IMR-90 (cell line): Measurements from ENCODE around the gene DNM3. TPM values are rescaled to one million over a fixed set of nuclear protein-coding genes. Genes with fewer than 3 reads are reported as not detected.

Source experiments
- ATAC-seq: fragments of 200-7000 bp; cut with Tn5 transposase; 2 replicates; pipeline ENCODE4 v1.9.1; 2020; ENCODE audit warnings: low read depth, mild to moderate bottlenecking, moderate library complexity
- BruUV-seq: library from RNA; stranded (reverse); fragments of 400-500 nt; replicated peaks from 2 replicates; lab custom pipeline; 2021; lab: Mats Ljungman, UMichigan
- CTCF ChIA-PET: fragments of 300-600 bp; formaldehyde crosslinking; extraction: SDS; loops from one replicate; lab custom pipeline; 2021; ENCODE audit warnings: antibody characterized with exemption; lab: Yijun Ruan, JAX
- POLR2A ChIA-PET: fragments of 300-600 bp; sonication (Branson Sonifier 250); formaldehyde crosslinking; loops from one replicate; lab custom pipeline; 2022; ENCODE audit warnings: antibody characterized with exemption; ENCODE audit not compliant: unreplicated experiment; lab: Charles Lee
- DNase-seq: peaks from one replicate; pipeline ENCODE4 v3.0.0; 2013
- H2AFZ ChIP-seq: replicated peaks from 2 replicates; pipeline ENCODE3; 2013; ENCODE audit warnings: low read length, mild to moderate bottlenecking; ENCODE audit not compliant: poor library complexity
- H2AK5ac ChIP-seq: 2 replicates; pipeline ENCODE4 v1.6.1; 2013; ENCODE audit warnings: low read depth, low read length, inconsistent platforms
- H2AK9ac ChIP-seq: replicated peaks from 2 replicates; pipeline ENCODE3; 2013; ENCODE audit warnings: mild to moderate bottlenecking, low read depth, low read length, moderate library complexity; ENCODE audit not compliant: poor library complexity
- H2BK120ac ChIP-seq: 2 replicates; pipeline ENCODE4 v1.6.1; 2013; ENCODE audit warnings: low read depth, low read length, inconsistent platforms
- H2BK15ac ChIP-seq: 3 replicates; pipeline ENCODE4 v1.6.1; 2013; ENCODE audit warnings: low read depth, low read length, inconsistent platforms
- H2BK20ac ChIP-seq: 2 replicates; pipeline ENCODE4 v1.6.1; 2013; ENCODE audit warnings: low read depth, mild to moderate bottlenecking, inconsistent platforms, low read length, moderate library complexity
- H2BK5ac ChIP-seq: 2 replicates; pipeline ENCODE4 v1.6.1; 2013; ENCODE audit warnings: mild to moderate bottlenecking, low read depth, low read length, inconsistent platforms; ENCODE audit not compliant: poor library complexity, severe bottlenecking
- H3K14ac ChIP-seq: replicated peaks from 2 replicates; pipeline ENCODE4 v1.6.1; 2013; ENCODE audit warnings: low read depth, low read length, inconsistent platforms
- H3K18ac ChIP-seq: 2 replicates; pipeline ENCODE4 v1.6.1; 2013; ENCODE audit warnings: low read depth, low read length, control low read depth
- H3K23ac ChIP-seq: 2 replicates; pipeline ENCODE4 v1.6.1; 2013; ENCODE audit warnings: low read depth, low read length, inconsistent platforms
- H3K27ac ChIP-seq: 2 replicates; pipeline ENCODE4 v1.5.1; 2013; ENCODE audit warnings: mild to moderate bottlenecking, control low read depth, low read length; ENCODE audit not compliant: insufficient read depth
- H3K27me3 ChIP-seq: 2 replicates; pipeline ENCODE4 v1.6.1; 2013; ENCODE audit warnings: low read length; ENCODE audit not compliant: control insufficient read depth, insufficient read depth
- H3K36me3 ChIP-seq: 2 replicates; pipeline ENCODE4 v1.6.1; 2013; ENCODE audit warnings: low read length, mixed read lengths; ENCODE audit not compliant: control insufficient read depth, insufficient read depth
- H3K4ac ChIP-seq: 2 replicates; pipeline ENCODE4 v1.6.1; 2013; ENCODE audit warnings: low read depth, low read length, inconsistent platforms
- H3K4me1 ChIP-seq: 2 replicates; pipeline ENCODE4 v1.6.1; 2013; ENCODE audit warnings: low read length, mixed read lengths; ENCODE audit not compliant: control insufficient read depth, insufficient read depth
- H3K4me2 ChIP-seq: 2 replicates; pipeline ENCODE4 v1.6.1; 2013; ENCODE audit warnings: low read depth, mild to moderate bottlenecking, control low read depth, low read length, moderate library complexity
- H3K4me3 ChIP-seq: 2 replicates; pipeline ENCODE4 v1.5.1; 2013; ENCODE audit warnings: low read depth, mild to moderate bottlenecking, control low read depth, low read length, moderate library complexity; ENCODE audit not compliant: insufficient read depth
- H3K56ac ChIP-seq: 2 replicates; pipeline ENCODE4 v1.6.1; 2013; ENCODE audit warnings: low read length, inconsistent platforms; ENCODE audit not compliant: insufficient read depth; ENCODE audit errors: extremely low read depth
- H3K79me1 ChIP-seq, 2 experiments: 2 replicates each; pipeline ENCODE4 v1.6.1; 2013; ENCODE audit warnings: low read length in 2 of 2, inconsistent platforms in 1 of 2, low read depth in 1 of 2
- H3K9ac ChIP-seq: 2 replicates; pipeline ENCODE4 v1.6.1; 2013; ENCODE audit warnings: low read depth, low read length, control low read depth
- H3K9me1 ChIP-seq: 2 replicates; pipeline ENCODE4 v1.6.1; 2013; ENCODE audit warnings: low read length, inconsistent platforms; ENCODE audit not compliant: insufficient read depth
- H3K9me3 ChIP-seq: 2 replicates; pipeline ENCODE4 v1.6.1; 2013; ENCODE audit warnings: low read length; ENCODE audit not compliant: control insufficient read depth, insufficient read depth
- H4K20me1 ChIP-seq: 2 replicates; pipeline ENCODE4 v1.6.1; 2013; ENCODE audit warnings: low read length, inconsistent platforms; ENCODE audit not compliant: insufficient read depth
- H4K5ac ChIP-seq: 2 replicates; pipeline ENCODE4 v1.6.1; 2013; ENCODE audit warnings: mild to moderate bottlenecking, low read depth, low read length, control low read depth
- H4K8ac ChIP-seq, 2 experiments: 2 replicates each; pipeline ENCODE4 v1.6.1; 2013; ENCODE audit warnings: low read depth in 2 of 2, low read length in 2 of 2, control low read depth in 1 of 2, inconsistent platforms in 1 of 2
- H4K91ac ChIP-seq: 2 replicates; pipeline ENCODE4 v1.6.1; 2013; ENCODE audit warnings: low read depth, low read length, inconsistent platforms; ENCODE audit not compliant: insufficient read depth
- CEBPB ChIP-seq: IDR thresholded peaks from 2 replicates; pipeline ENCODE4 v1.6.1; 2012; ENCODE audit warnings: low read depth, low read length, improper control_type of control experiment
- MAFK ChIP-seq: IDR thresholded peaks from 2 replicates; pipeline ENCODE4 v1.6.1; 2012; ENCODE audit warnings: low read depth, low read length, improper control_type of control experiment
- MAZ ChIP-seq: IDR thresholded peaks from 2 replicates; pipeline ENCODE4 v1.6.1; 2012; ENCODE audit warnings: low read depth, mild to moderate bottlenecking, low read length, improper control_type of control experiment, moderate library complexity, borderline replicate concordance
- MXI1 ChIP-seq: IDR thresholded peaks from 2 replicates; pipeline ENCODE4 v1.6.1; 2012; ENCODE audit warnings: low read depth, mild to moderate bottlenecking, low read length, moderate library complexity, borderline replicate concordance
- RCOR1 ChIP-seq: IDR thresholded peaks from 2 replicates; pipeline ENCODE4 v1.6.1; 2012; ENCODE audit warnings: mild to moderate bottlenecking, low read length, improper control_type of control experiment; ENCODE audit not compliant: insufficient replicate concordance
- RFX5 ChIP-seq: IDR thresholded peaks from 2 replicates; pipeline ENCODE4 v1.8.0; 2012; ENCODE audit warnings: low read depth, mild to moderate bottlenecking, low read length, moderate library complexity
- WGBS, 2 experiments: methylation state at CpG; one replicate each; pipeline versions ENCODE4 v1.1.5 to v1.1.7; 2013; ENCODE audit warnings: missing lambda C conversion rate in 2 of 2; ENCODE audit not compliant: insufficient read length in 1 of 2; ENCODE audit errors: extremely low coverage in 2 of 2; 5-methylcytosine and 5-hydroxymethylcytosine counted together
- dilution Hi-C: fragments of 300-500 bp; cut with HindIII; formaldehyde crosslinking; loops from one replicate; pipeline ENCODE4 v1.14.3; 2018; ENCODE audit warnings: low sequenced_read_pairs; ENCODE audit not compliant: unreplicated experiment
- in situ Hi-C: fragments of 300-500 bp; cut with MboI; formaldehyde crosslinking; loops from 3 replicates; pipeline ENCODE4 v1.14.3; 2019; ENCODE audit warnings: low sequenced_read_pairs, inconsistent platforms, mixed read lengths
- intact Hi-C: fragments of 100-400 bp; cut with micrococcal nuclease; formaldehyde crosslinking; loops from 2 replicates; pipeline ENCODE4 v1.10.0; 2022
- polyA plus RNA-seq, 3 experiments: library from polyadenylated mRNA; depleted of rRNA; stranded (reverse); fragments of >200 nt; gene quantifications; 2 replicates each; pipeline ENCODE4 v1.2.3, GENCODE V29; 2012; ENCODE audit warnings: low replicate concordance in 1 of 3
- total RNA-seq: library from RNA; depleted of rRNA; stranded (reverse); fragments of >200 nt; gene quantifications from 2 replicates; pipeline ENCODE4 v1.2.3, GENCODE V29; 2012
- TF ChIP-seq, protein P1 (sequence below): conservative IDR thresholded peaks from 2 replicates; pipeline ENCODE4 v1.5.1; 2012; ENCODE audit warnings: mild to moderate bottlenecking, low read depth, low read length, improper control_type of control experiment
- TF ChIP-seq, protein P2 (sequence below): fragments of 150-350 bp; IDR thresholded peaks from 2 replicates; pipeline ENCODE4 v1.6.1; 2017; ENCODE audit warnings: mild to moderate bottlenecking, antibody characterized with exemption, low read length, low read depth

DNM3 gene
- total and polyA plus RNA-seq, 2 of the 4 experiments (the other 2 are of a cell fraction): 0.36 TPM

DNA sequence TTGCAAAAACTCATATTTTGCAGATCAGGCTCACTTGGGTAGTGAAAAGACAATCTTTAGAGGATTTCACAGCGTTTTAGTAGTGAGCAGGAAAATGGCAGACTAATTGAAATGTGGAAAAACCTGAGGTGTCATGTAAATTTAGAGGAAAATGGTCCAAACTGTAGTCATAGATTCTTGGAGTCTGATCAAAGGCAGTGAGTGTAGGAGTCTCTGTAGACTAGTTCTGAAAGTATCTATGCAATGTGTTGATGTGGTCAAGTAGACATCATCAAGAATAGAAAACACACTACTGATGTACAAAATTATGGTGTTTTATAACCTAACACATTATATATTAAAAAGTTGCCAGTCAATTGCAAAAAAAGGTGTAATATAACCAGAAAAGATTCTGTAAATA lies 436.0 kb downstream of the DNM3 start:
- ATAC-seq (no peak), DNase-seq (peak; percentile 69)
- Histone ChIP-seq H3K56ac (no peak overlapping the region), H2BK120ac (no peak overlapping the region), H4K91ac (no peak overlapping the region), H3K23ac (no peak overlapping the region), H3K4me1 (peaks cover 7% of the 10 kb centered on the region), H3K27me3 (no peaks in the 10 kb centered on the region), H3K14ac (no peak overlapping the region), H4K20me1 (no peaks in the 10 kb centered on the region), H2BK20ac (no peak overlapping the region), H4K8ac (no peak overlapping the region), H3K36me3 (no peaks in the 10 kb centered on the region), H3K4me3 (no peak overlapping the region), H2BK15ac (no peak overlapping the region), H3K79me1 (no peaks in the 10 kb centered on the region), H2AFZ (no peak overlapping the region), H3K9me1 (no peaks in the 10 kb centered on the region), H2BK5ac (no peak overlapping the region), H3K18ac (no peak overlapping the region), H2AK9ac (no peak overlapping the region), H3K9me3 (no peaks in the 10 kb centered on the region), H3K4me2 (no peak overlapping the region), H3K4ac (no peak overlapping the region), H3K27ac (no peak overlapping the region), H4K5ac (no peak overlapping the region), H2AK5ac (no peak overlapping the region), H3K9ac (no peak overlapping the region)
- dilution Hi-C loops: no loop called here
- WGBS, 2 experiments: no CpG with 5 or more reads among the region's 1 CpG
- in situ Hi-C loops: no loop called here
- ChIA-PET CTCF (no interaction called here), POLR2A (no interaction called here)
- intact Hi-C loops: loop anchor here (10.0 kb wide), 1 partner anchor 272 kb away; no protein-coding TSS in a partner anchor
- TF ChIP-seq MAZ (no peak), RFX5 (no peak), MXI1 (no peak), RCOR1 (no peak), CEBPB (no peak), MAFK (no peak)
- TF ChIP-seq, protein P1, sequence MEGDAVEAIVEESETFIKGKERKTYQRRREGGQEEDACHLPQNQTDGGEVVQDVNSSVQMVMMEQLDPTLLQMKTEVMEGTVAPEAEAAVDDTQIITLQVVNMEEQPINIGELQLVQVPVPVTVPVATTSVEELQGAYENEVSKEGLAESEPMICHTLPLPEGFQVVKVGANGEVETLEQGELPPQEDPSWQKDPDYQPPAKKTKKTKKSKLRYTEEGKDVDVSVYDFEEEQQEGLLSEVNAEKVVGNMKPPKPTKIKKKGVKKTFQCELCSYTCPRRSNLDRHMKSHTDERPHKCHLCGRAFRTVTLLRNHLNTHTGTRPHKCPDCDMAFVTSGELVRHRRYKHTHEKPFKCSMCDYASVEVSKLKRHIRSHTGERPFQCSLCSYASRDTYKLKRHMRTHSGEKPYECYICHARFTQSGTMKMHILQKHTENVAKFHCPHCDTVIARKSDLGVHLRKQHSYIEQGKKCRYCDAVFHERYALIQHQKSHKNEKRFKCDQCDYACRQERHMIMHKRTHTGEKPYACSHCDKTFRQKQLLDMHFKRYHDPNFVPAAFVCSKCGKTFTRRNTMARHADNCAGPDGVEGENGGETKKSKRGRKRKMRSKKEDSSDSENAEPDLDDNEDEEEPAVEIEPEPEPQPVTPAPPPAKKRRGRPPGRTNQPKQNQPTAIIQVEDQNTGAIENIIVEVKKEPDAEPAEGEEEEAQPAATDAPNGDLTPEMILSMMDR: no peak
- TF ChIP-seq, protein P2, sequence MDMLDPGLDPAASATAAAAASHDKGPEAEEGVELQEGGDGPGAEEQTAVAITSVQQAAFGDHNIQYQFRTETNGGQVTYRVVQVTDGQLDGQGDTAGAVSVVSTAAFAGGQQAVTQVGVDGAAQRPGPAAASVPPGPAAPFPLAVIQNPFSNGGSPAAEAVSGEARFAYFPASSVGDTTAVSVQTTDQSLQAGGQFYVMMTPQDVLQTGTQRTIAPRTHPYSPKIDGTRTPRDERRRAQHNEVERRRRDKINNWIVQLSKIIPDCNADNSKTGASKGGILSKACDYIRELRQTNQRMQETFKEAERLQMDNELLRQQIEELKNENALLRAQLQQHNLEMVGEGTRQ: no peak
- no TSS peak for BruUV-seq
